Cardiac fibroblast (primary cell): ENCODE measurements around the gene NDRG2.

Experiments used
- DNase-seq, 2 donors: peaks; one replicate each; pipeline versions ENCODE4 v3.0.0 to v3.0.0-alpha.2; 2010; ENCODE audit warnings: low read depth in 2 of 2
- H3K4me3 ChIP-seq, 2 donors: replicated peaks in 1 of 2; 1 replicate in 1 of 2; 2 replicates in 1 of 2; pipeline ENCODE4 v1.5.1; 2011; ENCODE audit warnings: low read depth in 2 of 2, low read length in 2 of 2, mild to moderate bottlenecking in 2 of 2, moderate library complexity in 1 of 2
- TF ChIP-seq, protein P1 (sequence below): IDR thresholded peaks from one replicate; pipeline ENCODE4 v1.5.1; 2011; ENCODE audit warnings: low read depth, mild to moderate bottlenecking, low read length, inconsistent platforms

NDRG2 gene

DNA sequence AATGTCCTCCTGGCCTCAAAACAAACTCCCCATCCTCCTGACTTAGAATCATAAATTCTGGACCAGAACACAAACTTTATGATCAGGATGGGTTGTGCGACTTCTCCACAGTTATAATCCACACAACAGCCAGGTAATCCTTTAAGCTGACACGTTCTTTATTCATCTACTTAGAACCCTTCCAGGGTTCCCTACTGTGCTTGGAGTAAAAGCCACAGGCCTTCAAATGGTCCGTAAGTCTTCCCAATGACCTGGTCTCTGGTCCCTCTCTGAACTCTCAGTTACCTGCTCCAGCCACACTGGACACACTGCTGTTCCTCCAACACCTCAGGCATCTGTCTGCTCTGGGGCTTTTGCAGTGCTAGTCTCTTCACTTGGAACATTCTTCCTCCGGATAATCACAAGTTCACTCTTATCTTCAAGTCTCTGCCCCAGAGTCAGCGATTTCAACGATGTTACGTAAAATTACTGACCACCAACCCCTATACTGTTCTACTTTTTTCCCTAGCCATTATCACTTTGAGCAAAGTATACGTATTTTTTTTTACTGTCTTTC, 15.6 kb upstream of the NDRG2 start:
- TF ChIP-seq, protein P1, sequence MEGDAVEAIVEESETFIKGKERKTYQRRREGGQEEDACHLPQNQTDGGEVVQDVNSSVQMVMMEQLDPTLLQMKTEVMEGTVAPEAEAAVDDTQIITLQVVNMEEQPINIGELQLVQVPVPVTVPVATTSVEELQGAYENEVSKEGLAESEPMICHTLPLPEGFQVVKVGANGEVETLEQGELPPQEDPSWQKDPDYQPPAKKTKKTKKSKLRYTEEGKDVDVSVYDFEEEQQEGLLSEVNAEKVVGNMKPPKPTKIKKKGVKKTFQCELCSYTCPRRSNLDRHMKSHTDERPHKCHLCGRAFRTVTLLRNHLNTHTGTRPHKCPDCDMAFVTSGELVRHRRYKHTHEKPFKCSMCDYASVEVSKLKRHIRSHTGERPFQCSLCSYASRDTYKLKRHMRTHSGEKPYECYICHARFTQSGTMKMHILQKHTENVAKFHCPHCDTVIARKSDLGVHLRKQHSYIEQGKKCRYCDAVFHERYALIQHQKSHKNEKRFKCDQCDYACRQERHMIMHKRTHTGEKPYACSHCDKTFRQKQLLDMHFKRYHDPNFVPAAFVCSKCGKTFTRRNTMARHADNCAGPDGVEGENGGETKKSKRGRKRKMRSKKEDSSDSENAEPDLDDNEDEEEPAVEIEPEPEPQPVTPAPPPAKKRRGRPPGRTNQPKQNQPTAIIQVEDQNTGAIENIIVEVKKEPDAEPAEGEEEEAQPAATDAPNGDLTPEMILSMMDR, result no peak
- H3K4me3 ChIP-seq, result no peak overlapping the region
- DNase-seq, result no peak

DNA sequence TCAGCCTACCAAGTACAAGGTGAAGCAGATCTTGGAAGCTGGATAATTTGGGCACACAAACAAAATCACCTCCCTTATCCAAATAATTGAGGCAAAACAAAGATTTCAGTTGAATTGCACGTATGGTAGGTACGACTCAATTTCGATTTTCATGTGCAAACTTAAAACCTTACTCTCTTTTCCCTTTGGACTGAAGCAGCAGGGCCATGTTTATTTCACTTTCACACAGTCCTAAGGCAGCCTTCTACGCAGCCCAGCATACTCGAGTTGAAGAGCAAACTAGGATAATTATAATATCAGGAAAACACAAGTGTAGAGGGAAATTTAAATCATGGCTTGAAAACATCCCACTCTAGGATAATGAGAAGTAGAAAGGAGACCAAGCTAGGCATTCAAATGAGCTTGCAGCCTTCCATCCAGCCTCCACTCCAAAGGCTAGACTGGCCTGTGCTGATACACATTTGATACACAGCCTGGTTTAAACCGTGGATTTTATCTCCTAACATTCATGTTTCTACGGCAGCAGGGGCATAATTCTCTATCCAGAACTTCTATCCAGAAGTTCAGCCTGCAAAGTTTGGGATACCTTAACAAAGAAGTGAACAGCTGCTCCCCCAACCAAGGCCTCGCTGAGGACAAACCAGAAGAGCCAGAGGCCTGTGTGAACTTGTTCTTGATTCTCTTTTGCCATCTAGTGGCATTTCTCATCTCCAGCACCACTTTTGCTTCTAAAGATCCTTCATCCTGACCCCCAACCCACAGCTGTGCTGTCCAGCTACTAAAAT, 14.9 kb upstream of the NDRG2 start:
- TF ChIP-seq, protein P1, result peak; percentile 60
- no peak overlapping the region for H3K4me3 ChIP-seq
- peak; percentile 73 to 85 for DNase-seq

DNA sequence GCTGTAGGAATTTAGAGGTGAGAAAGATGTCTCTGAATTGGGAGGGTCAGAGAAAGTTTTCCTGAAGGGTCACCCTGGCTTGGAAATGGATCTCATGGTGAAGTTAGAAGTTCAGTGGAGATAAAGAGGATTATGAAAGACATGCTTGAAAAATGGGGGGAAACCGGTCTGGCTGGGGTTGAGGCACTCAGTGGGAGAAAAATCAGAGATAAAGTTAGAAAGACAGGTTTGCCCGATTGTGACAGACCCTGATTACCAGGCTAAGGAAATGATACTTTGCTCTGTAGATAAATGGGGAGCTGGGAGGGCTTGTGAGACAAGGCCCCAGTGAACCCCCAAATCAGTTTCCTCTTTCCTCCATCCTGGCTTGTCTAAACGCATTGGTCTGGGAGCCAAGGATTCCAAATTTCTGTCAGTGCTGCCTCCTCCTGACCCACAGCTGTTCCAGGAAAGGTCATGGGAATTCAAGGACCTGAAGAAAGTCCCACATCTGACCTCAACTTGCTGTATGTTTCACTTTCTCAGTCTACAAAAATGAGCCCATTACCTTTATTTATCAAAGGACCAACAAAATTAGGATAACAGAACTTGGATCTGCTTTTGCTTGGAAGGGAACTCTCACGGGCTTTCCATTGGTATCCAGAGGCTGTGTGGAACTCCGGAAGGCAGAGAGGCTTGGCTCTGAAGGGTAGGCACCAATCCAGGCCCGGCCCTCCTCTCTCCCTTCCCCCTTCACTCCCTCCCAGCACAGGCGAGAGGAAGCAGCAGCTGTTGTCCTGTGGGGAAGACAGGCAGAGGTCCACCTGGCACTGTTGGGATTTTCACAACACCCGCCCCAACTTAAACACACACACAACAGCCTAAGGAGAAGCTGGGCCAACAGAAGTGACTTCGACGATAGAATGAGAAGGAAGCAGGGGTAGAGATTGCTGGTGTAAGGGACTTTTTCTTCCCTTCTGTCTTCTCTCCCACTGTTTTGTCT, 13.9 kb upstream of the NDRG2 start:
- no peak overlapping the region for H3K4me3 ChIP-seq
- TF ChIP-seq, protein P1, result no peak
- peak; percentile 47 to 92 for DNase-seq

DNA sequence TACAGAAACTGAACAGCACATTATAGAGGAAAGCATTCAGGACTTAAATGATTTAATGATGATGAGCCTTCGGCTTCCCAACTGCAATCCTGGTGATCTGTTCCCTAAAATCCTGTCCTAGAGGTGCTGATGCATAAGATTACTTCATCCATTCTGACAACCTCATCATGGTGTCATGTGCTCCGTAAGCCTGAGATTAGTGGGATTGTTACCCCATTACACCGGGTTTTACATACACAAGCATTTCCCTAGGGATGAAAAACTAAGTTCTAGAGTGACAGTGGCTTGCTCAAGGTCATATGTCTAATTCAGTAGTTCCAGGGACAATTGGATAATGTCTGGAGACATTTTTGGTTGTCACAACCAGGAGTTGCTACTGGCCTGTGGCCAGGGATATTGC, 12.3 kb upstream of the NDRG2 start:
- no peak overlapping the region for H3K4me3 ChIP-seq
- TF ChIP-seq, protein P1, result no peak
- DNase-seq, result no peak

DNA sequence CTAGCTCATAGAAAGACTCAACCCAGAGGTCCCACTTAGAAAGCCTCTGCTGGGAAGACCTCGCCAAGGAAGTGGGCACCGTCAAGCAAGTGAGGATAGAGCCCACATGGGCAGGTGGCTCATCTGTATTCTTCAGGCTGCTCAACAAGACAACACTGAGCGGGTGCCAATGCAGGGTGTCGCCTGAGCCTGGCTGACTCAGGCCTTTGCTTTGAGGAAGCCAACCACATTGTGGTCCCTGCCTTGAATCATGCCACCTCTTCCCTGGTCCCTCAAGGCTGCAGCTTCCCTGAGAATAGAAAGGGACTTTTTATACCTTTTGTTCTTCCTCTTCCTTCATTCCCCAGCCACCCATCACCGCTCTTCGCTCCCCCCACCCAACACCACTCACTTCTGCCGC, 11.9 kb upstream of the NDRG2 start:
- H3K4me3 ChIP-seq, result no peak overlapping the region
- TF ChIP-seq, protein P1, result no peak
- no peak for DNase-seq

DNA sequence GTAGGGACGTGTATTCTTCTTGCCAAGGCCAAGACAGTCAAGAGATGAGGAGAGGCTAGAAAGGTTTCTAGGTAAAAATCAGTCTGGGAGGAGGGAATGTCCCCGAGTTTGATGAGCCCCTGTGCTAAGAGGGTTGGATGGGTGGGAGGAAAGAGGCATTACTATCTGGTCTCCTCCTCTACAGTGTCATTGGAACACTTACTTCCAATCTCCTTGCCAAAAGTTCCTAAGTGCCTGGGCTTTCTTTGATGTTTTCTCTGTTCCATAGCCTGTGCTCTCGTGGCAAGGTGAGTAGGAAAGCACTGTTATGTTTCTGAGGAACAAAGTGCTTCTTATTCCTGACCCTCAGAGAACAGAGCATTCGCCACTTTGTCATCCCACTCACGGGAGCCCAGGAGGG, 9.8 kb upstream of the NDRG2 start, which contains the start of gene RNASE13:
Gene RNASE13, minus strand, starts transcription at position 101 of the 400 bp plus-strand sequence. CDS start 519 bp downstream, outside the sequence.
- no peak within 1 kb of the TSS for H3K4me3 ChIP-seq
- DNase-seq, result no peak
- TF ChIP-seq, protein P1, result no peak
